Activated T-cell treated with anti-CD3 and anti-CD28 coated beads, Interleukin-2, amount 50 U/mL, for 72 hours (primary cell): Measurements from ENCODE around the gene NEU4. TPM values are rescaled to one million over a fixed set of nuclear protein-coding genes. Genes with fewer than 3 reads are reported as not detected.

ENCODE experiments used
- ATAC-seq, 2 donors: fragments of 150-1000 bp; cut with Tn5 transposase; replicated peaks in 1 of 2; 2 replicates each; pipeline ENCODE4 v1.10.0; 2021; ENCODE audit warnings: moderate library complexity in 2 of 2, mild to moderate bottlenecking in 1 of 2
- DNase-seq, 2 donors: peaks; one replicate each; pipeline ENCODE4 v3.0.0; 2021 to 2022; ENCODE audit warnings: mixed read lengths in 1 of 2
- H3K27ac Mint-ChIP-seq: one replicate; pipeline ENCODE4 v1.8.0; 2022; ENCODE audit warnings: mild to moderate bottlenecking, moderate library complexity, mixed read lengths
- H3K27me3 Mint-ChIP-seq: one replicate; pipeline ENCODE4 v1.8.0; 2022; ENCODE audit warnings: low read depth, mixed read lengths
- H3K36me3 Mint-ChIP-seq, 2 donors: one replicate each; pipeline ENCODE4 v1.8.0; 2022; ENCODE audit warnings: mixed read lengths in 2 of 2, mild to moderate bottlenecking in 1 of 2; ENCODE audit not compliant: insufficient read depth in 2 of 2
- H3K4me1 Mint-ChIP-seq: one replicate; pipeline ENCODE4 v1.8.0; 2022; ENCODE audit warnings: low read depth, mixed read lengths
- H3K4me3 Mint-ChIP-seq, 2 donors: one replicate each; pipeline ENCODE4 v1.8.0; 2022; ENCODE audit warnings: mild to moderate bottlenecking in 2 of 2, mixed read lengths in 2 of 2, moderate library complexity in 2 of 2
- H3K9me3 Mint-ChIP-seq, 2 donors: one replicate each; pipeline ENCODE4 v1.8.0; 2022; ENCODE audit warnings: mixed read lengths in 2 of 2
- total RNA-seq, 2 donors: library from RNA; stranded (reverse); gene quantifications; one replicate each; pipeline ENCODE4 v1.2.3, GENCODE V29; 2022

The NEU4 gene
- total RNA-seq, 2 donors from 2014 or later, result 0.37 to 1.4 TPM

DNA sequence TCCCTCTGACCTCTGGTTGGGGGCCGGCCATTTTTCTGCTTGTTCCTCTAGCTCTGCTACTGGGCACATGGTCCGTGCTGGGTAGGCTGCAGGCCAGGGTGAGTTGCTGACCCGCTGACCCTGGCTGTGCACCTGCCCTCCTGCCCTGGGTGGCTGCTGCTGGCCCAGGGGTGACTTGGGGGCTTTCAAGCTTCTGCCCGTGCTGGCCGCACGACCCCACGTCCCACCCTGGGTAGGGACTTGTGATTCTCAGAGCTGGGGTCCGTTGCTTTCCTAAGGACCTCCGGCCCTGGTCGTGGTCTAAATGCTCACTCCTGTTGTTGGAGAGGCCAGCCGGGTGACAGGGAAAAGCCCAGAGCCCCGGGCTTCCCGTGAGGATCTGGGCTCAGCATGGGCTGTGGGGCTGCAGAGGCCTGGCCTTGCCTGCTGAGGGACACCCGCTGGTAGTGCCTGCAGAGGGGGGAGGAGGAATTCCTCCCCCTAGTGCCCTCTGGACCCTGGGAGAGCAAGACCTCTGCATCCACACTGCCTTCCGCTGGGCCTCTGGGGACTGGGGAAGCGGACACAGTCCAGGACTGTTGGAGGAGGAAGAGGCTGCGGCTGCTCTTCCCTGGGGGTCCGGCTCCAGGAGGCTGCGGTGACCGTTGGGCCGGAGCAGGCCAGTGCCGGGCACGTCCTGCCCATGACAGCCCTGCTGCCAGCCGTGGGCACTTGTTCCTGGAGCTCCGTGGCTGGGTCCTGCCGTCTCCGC, 38.6 kb upstream of the NEU4 start:
- Mint-ChIP-seq H3K4me1 (peaks cover 13% of the 10 kb centered on the region), H3K27ac (no peak overlapping the region), H3K9me3 (no peaks in the 10 kb centered on the region), H3K36me3 (peaks cover 0 to 1% of the 10 kb centered on the region in 2 donors), H3K4me3 (no peak overlapping the region), H3K27me3 (no peaks in the 10 kb centered on the region)
- ATAC-seq (no peak), DNase-seq (no peak)

DNA sequence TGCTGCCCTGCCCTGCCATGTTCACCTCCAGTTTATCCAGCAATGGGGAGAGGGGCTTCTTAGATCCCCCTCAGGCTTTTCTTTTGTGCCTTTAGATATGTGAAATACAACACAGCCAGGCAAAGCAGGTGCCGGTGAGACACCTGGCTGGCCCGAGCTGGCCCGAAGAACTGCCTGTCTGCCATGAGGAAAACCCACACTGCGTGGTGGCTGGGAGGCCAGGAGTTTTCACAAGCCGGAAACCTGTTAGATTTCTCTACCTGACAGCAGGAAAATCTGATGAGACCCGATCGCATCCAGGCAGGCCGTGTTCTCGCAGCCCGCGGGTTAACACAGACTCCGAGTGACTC, 38.1 kb upstream of the NEU4 start:
- no peak for DNase-seq
- no peak overlapping the region for H3K27ac Mint-ChIP-seq
- H3K27me3 Mint-ChIP-seq, result no peaks in the 10 kb centered on the region
- no peak overlapping the region for H3K4me3 Mint-ChIP-seq
- peaks cover 0 to 1% of the 10 kb centered on the region in 2 donors for H3K36me3 Mint-ChIP-seq
- H3K4me1 Mint-ChIP-seq, result peaks cover 13% of the 10 kb centered on the region
- H3K9me3 Mint-ChIP-seq, result no peaks in the 10 kb centered on the region
- no peak for ATAC-seq

GRCh38 chr2:241771286-241772062, 37.5 kb upstream of the NEU4 start:
- peak overlapping the region; percentile 36 for H3K27ac Mint-ChIP-seq
- peak in 1 of 2 donors; percentile 28 for ATAC-seq
- H3K9me3 Mint-ChIP-seq, result no peaks in the 10 kb centered on the region

GRCh38 chr2:241772063-241772499, 36.9 kb upstream of the NEU4 start:
- peak in 1 of 2 donors; percentile 26 for ATAC-seq
- Mint-ChIP-seq H3K36me3 (peaks cover 0 to 1% of the 10 kb centered on the region in 2 donors), H3K27me3 (no peaks in the 10 kb centered on the region), H3K27ac (peak overlapping the region; percentile 36), H3K9me3 (no peaks in the 10 kb centered on the region), H3K4me3 (peak overlapping the region; percentile 32 to 74), H3K4me1 (peaks cover 13% of the 10 kb centered on the region)
- no peak for DNase-seq

More at GRCh38 chr2:241771286-241772062, 37.5 kb upstream of the NEU4 start:
- Mint-ChIP-seq H3K4me1 (peaks cover 13% of the 10 kb centered on the region), H3K36me3 (peaks cover 0 to 1% of the 10 kb centered on the region in 2 donors), H3K4me3 (peak overlapping the region; percentile 32 to 74), H3K27me3 (no peaks in the 10 kb centered on the region)
- no peak for DNase-seq

DNA sequence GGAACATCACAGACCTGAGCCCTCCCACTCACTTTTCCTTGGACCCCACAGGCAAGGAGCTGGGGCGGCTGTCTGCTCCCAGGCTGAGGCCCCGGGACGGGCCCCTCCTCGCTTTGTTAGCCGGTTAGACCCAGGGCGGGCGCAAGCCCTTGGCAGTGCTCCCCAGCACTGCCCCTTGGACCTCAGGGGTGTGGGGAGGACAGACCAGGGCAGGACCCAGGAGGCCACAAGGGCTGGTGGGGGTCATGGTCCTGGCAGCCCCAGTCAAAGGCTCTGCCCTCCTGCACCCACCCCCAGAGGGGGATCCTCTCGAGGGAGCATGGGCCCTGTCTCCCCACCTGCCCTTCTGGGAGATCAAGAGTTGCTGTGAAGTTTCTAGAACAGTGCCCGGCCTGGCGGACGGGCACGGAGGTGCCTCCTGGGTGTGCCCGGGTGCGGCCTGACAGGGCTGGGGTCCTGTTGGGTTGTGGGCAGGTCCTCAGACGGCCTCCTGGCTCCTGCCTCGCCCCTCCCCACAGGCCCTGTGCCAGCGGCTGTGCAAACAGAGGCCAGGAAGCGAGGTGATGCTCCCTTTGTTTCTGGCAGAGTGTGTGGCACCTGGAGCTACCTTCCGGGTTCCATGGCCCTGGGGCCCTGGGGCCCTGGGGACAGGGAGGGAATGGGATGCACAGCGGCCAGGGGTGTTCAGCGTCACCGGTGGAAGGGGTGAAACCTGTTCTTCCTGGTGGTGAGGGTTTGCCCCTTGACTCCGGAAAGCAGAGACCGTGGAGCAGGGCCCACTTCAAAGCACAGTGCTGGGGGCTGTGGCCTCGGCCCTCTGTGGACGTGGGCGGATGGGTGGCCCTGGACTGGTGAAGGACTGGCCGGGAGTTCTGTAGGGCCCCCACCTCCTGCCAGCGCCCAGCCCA, 35.2 kb upstream of the NEU4 start:
- Mint-ChIP-seq H3K4me3 (no peak overlapping the region), H3K9me3 (no peaks in the 10 kb centered on the region), H3K27ac (no peak overlapping the region), H3K4me1 (peaks cover 13% of the 10 kb centered on the region), H3K27me3 (no peaks in the 10 kb centered on the region), H3K36me3 (no peaks in the 10 kb centered on the region)
- no peak for DNase-seq
- ATAC-seq, result no peak

DNA sequence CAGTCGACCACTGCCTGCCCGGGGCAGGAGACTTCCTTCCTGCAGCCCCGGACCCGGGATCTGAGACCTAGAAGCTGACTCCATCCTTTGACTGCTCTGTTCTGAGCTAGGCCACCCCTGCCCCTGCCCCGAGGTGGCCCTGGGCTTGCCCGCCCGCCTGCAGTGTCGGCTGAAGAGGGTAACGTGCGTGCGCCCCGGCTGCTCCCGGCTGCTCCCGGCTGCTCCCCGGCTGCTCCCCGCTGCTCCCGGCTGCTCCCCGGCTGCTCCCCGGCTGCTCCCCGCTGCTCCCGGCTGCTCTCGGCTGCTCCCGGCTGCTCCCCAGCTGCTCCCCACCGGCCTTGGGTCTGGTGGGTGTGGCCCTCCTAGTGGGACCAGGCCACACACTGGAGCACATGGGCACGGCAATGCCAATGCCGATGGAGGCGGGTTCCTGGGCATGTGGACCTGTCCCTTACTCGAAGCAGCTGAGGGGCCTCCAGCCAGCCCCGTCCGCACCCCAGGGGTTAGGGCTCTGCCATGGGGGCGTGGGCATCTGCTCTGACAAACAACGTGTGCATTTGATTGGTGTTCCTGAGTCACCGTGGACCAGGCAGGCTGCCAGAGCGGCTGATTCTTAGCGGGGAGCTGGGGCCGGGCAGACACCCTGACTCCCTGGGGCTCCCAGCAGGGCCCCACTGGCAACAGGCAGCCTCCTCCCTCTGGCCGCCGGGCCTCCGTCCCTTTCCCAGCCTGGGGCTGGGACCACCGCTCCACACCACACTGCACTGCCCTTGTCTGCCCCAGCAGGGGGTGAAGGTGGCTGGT, 34.4 kb upstream of the NEU4 start:
- Mint-ChIP-seq H3K4me3 (no peak overlapping the region), H3K9me3 (peaks cover 0 to 2% of the 10 kb centered on the region in 2 donors), H3K27ac (no peak overlapping the region), H3K27me3 (no peaks in the 10 kb centered on the region), H3K4me1 (peaks cover 13% of the 10 kb centered on the region), H3K36me3 (peaks cover 0 to 2% of the 10 kb centered on the region in 2 donors)
- ATAC-seq, result no peak
- no peak for DNase-seq

GRCh38 chr2:241775223-241776177, 33.5 kb upstream of the NEU4 start:
- peaks cover 0 to 2% of the 10 kb centered on the region in 2 donors for H3K36me3 Mint-ChIP-seq
- peaks cover 0 to 2% of the 10 kb centered on the region in 2 donors for H3K9me3 Mint-ChIP-seq

DNA sequence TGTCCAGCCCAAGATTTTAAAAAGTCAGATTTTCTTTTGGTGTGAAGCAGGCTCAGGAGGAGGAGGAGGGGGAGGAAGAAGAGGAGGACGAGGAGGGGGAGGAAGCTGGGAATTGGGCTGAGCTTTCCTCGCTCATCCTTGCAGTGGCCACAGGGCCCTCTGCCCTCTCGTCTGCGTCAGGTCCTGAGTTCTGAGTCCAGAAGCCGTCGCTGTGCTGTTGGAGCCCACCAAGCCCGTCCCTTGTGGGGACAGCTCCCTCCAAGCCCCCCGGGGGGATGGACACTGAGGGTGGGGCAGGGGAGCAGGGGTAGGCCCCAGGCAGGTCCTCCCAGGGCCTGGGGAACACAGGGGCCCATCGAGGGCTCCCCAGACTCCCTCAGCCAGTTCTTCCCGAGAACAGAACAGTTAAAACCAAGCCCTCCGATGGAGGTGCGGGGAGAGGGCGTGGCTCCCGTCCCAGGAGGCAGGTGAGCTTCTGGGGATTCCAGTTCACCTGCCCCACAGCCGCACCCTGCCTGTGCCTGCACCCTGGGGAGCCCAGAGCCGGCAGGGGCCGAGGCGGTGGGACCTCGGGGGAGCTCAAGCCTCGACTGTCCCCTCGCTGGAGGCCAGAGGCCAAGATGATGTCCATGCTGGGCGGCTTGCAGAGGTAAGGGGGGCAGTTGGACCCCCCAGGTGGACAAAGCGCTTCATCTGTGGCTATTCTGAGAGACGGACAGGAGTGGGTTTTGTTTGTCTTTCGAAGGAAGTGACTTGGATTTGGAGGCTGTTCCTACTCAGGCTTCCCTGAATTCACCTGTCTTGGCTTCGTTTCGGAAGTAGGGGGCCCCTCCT, 32.4 kb upstream of the NEU4 start, which contains the start of gene GAL3ST2:
Gene GAL3ST2, plus strand, starts transcription at position 487 of the 834 bp plus-strand sequence. Its CDS starts 134 bp downstream, at position 621.
- H3K9me3 Mint-ChIP-seq, result peaks cover 0 to 2% of the 10 kb centered on the region in 2 donors
- H3K27ac Mint-ChIP-seq, result no peak within 1 kb of the TSS
- H3K4me1 Mint-ChIP-seq, result peaks cover 13% of the 10 kb centered on the region
- peaks cover 2% of the 10 kb centered on the region in 2 donors for H3K36me3 Mint-ChIP-seq
- no peak for ATAC-seq
- no peaks in the 10 kb centered on the region for H3K27me3 Mint-ChIP-seq
- no peak within 1 kb of the TSS for H3K4me3 Mint-ChIP-seq
- no peak for DNase-seq

More at GRCh38 chr2:241775223-241776177, 33.5 kb upstream of the NEU4 start:
- Mint-ChIP-seq H3K27me3 (no peaks in the 10 kb centered on the region), H3K4me3 (no peak overlapping the region), H3K4me1 (peaks cover 13% of the 10 kb centered on the region), H3K27ac (no peak overlapping the region)
- no peak for ATAC-seq
- no peak for DNase-seq

- Mint-ChIP-seq H3K27ac (no peak overlapping the region), H3K4me3 (no peak overlapping the region), H3K4me1 (peaks cover 6% of the 10 kb centered on the region), H3K9me3 (peaks cover 0 to 2% of the 10 kb centered on the region in 2 donors), H3K36me3 (peaks cover 2% of the 10 kb centered on the region in 2 donors), H3K27me3 (no peaks in the 10 kb centered on the region)
- ATAC-seq (no peak), DNase-seq (no peak)
Measured at GRCh38 chr2:241777170-241777685, 31.8 kb upstream of the NEU4 start.

DNA sequence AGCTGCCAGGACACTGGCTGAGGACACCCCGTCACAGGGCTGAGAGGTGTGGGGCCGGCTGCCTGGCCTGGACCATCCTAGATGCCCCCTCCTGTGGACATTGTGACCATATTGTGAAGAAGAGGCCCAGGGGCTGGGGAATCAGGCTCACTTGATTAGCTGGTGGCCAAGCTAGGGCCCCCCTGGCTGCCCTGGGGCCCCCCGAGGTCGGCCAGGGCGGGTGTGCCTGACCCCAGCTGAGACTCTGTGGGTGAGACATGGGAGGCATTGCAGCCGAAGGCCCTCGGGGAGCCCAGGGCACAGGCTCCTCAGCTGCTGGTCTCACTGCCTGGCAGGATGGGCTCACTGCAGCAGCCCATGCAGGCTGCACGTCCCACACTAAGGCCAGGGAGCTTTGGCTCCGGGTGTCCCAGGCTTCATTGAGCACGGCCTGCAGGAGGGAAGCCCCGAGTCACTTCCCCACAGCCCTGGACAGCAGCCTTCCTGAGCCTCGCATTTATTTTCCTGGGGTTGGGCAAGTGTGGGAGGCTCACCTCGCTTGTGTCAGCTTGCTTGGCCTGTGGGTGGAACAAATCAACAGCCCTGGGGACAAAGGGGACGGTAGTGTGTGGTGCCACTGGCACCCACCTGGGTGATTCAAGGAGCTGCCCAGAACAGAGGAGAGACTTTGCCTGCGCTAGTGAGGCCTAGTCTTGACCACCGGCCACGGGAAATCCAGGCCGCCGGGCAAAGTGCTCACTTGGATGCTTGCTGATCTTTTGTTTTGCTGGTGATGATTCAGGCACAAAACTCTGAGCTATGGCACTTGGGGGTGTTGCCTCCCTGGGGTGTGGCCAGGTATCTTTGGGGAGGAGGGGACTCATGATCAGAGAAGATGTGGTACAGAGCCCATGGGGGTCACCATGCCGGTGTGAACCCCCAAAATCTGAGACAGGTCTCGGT, 31.0 kb upstream of the NEU4 start:
- peaks cover 0 to 2% of the 10 kb centered on the region in 2 donors for H3K9me3 Mint-ChIP-seq
- H3K27ac Mint-ChIP-seq, result no peak overlapping the region
- DNase-seq (no peak), ATAC-seq (no peak)
- no peak overlapping the region for H3K4me3 Mint-ChIP-seq
- peaks cover 2% of the 10 kb centered on the region in 2 donors for H3K36me3 Mint-ChIP-seq
- H3K27me3 Mint-ChIP-seq, result no peaks in the 10 kb centered on the region
- H3K4me1 Mint-ChIP-seq, result no peaks in the 10 kb centered on the region
